Measurements from ENCODE around the gene GRM7. TPM values are rescaled to one million over a fixed set of nuclear protein-coding genes. Genes with fewer than 3 reads are reported as not detected.

GRM7 gene
- polyA plus RNA-seq, 1 experiment = not detected

GRCh38 chr3:7461202-7461825 lies 600.4 kb downstream of the GRM7 start:
- H3K4me3 ChIP-seq (ENCODE audit: low read depth, low read length) = no peak overlapping the region
- TF ChIP-seq CTCF (IDR thresholded peaks at IDR 0.05; ENCODE audit: low read depth, low read length) = no peak
- H3K9me3 ChIP-seq (ENCODE audit: control insufficient read depth, insufficient read depth, low read length) = peaks cover 11% of the 10 kb centered on the region; the same call in 1 of the 2 replicates
- POLR2A ChIA-PET = no interaction called here
- H3K27ac ChIP-seq (ENCODE audit: low read depth, low read length) = no peak overlapping the region
- CTCF ChIA-PET = no interaction called here
- no peaks in the 10 kb centered on the region for H3K27me3 ChIP-seq (ENCODE audit: control insufficient read depth, insufficient read depth, low read length)
- DNase-seq (ENCODE audit: low read depth, low spot score) = no peak

- ChIA-PET CTCF (no interaction called here), POLR2A (no interaction called here)
- Histone ChIP-seq H3K27me3 (ENCODE audit: control insufficient read depth, insufficient read depth, low read length) (no peaks in the 10 kb centered on the region), H3K27ac (ENCODE audit: low read depth, low read length) (no peak overlapping the region), H3K4me3 (ENCODE audit: low read depth, low read length) (no peak overlapping the region), H3K9me3 (ENCODE audit: control insufficient read depth, insufficient read depth, low read length) (peaks cover 10% of the 10 kb centered on the region)
- TF ChIP-seq CTCF (IDR thresholded peaks at IDR 0.05; ENCODE audit: low read depth, low read length) = no peak
- no peak for DNase-seq (ENCODE audit: low read depth, low spot score)
These were observed 609.0 kb downstream of the GRM7 start for GRCh38 chr3:7469866-7470265.

- DNase-seq (ENCODE audit: low read depth, low spot score) = no peak
- TF ChIP-seq CTCF (IDR thresholded peaks at IDR 0.05; ENCODE audit: low read depth, low read length) = no peak
- POLR2A ChIA-PET = no interaction called here
- H3K27ac ChIP-seq (ENCODE audit: low read depth, low read length) = no peak overlapping the region
- no peaks in the 10 kb centered on the region for H3K27me3 ChIP-seq (ENCODE audit: control insufficient read depth, insufficient read depth, low read length)
- CTCF ChIA-PET = interaction anchor here (0.5 kb wide), 1 partner anchor 83 kb away, joined by 3 read pairs; no protein-coding TSS in a partner anchor
- H3K4me3 ChIP-seq (ENCODE audit: low read depth, low read length) = no peak overlapping the region
- H3K9me3 ChIP-seq (ENCODE audit: control insufficient read depth, insufficient read depth, low read length) = peaks cover 11% of the 10 kb centered on the region
These were observed 623.7 kb downstream of the GRM7 start for GRCh38 chr3:7484636-7485035.

GRCh38 chr3:7487763-7488162 lies 626.8 kb downstream of the GRM7 start:
- POLR2A ChIA-PET = no interaction called here
- TF ChIP-seq CTCF (IDR thresholded peaks at IDR 0.05; ENCODE audit: low read depth, low read length) = no peak
- no peak for DNase-seq (ENCODE audit: low read depth, low spot score)
- peaks cover 2% of the 10 kb centered on the region; the same call in 1 of the 2 replicates for H3K9me3 ChIP-seq (ENCODE audit: control insufficient read depth, insufficient read depth, low read length)
- H3K27ac ChIP-seq (ENCODE audit: low read depth, low read length) = no peak overlapping the region
- no peaks in the 10 kb centered on the region for H3K27me3 ChIP-seq (ENCODE audit: control insufficient read depth, insufficient read depth, low read length)
- CTCF ChIA-PET = no interaction called here
- H3K4me3 ChIP-seq (ENCODE audit: low read depth, low read length) = no peak overlapping the region

GRCh38 chr3:7489417-7489816 lies 628.5 kb downstream of the GRM7 start:
- no peak overlapping the region for H3K27ac ChIP-seq (ENCODE audit: low read depth, low read length)
- H3K4me3 ChIP-seq (ENCODE audit: low read depth, low read length) = no peak overlapping the region
- CTCF ChIA-PET = no interaction called here
- TF ChIP-seq CTCF (IDR thresholded peaks at IDR 0.05; ENCODE audit: low read depth, low read length) = no peak
- POLR2A ChIA-PET = no interaction called here
- H3K27me3 ChIP-seq (ENCODE audit: control insufficient read depth, insufficient read depth, low read length) = no peaks in the 10 kb centered on the region
- DNase-seq (ENCODE audit: low read depth, low spot score) = no peak
- H3K9me3 ChIP-seq (ENCODE audit: control insufficient read depth, insufficient read depth, low read length) = peaks cover 2% of the 10 kb centered on the region; the same call in 1 of the 2 replicates

All from AG04450 (cell line).